HL-60 (cell line): ENCODE data around the gene PLBD2.

Source experiments
- DNase-seq, 2 experiments: peaks; one replicate each; pipeline ENCODE4 v3.0.0-alpha.2; 2010 to 2020; ENCODE audit warnings: low read depth in 1 of 2, low spot score in 1 of 2
- H3K27ac ChIP-seq: fragments of 250-450 bp; sonication (Bioruptor Pico); replicated peaks from 2 replicates; pipeline ENCODE4 v1.5.1; 2020; ENCODE audit warnings: mild to moderate bottlenecking, moderate library complexity
- H3K27me3 ChIP-seq: fragments of 250-450 bp; sonication (Bioruptor Pico); 2 replicates; pipeline ENCODE4 v1.5.1; 2021; ENCODE audit warnings: mild to moderate bottlenecking, moderate library complexity; ENCODE audit not compliant: insufficient read depth, poor library complexity, severe bottlenecking
- H3K4me3 ChIP-seq: replicated peaks from 2 replicates; pipeline ENCODE4 v1.5.1; 2011; ENCODE audit warnings: mild to moderate bottlenecking, control low read depth, low read length; ENCODE audit not compliant: insufficient read depth
- GABPA ChIP-seq: IDR thresholded peaks from 2 replicates; pipeline ENCODE4 v1.6.1; 2012; ENCODE audit warnings: low read depth
- POLR2AphosphoS5 ChIP-seq: IDR thresholded peaks from 2 replicates; pipeline ENCODE4 v1.6.1; 2012; ENCODE audit warnings: low read depth
- REST ChIP-seq: IDR thresholded peaks from 2 replicates; pipeline ENCODE4 v1.6.1; 2012; ENCODE audit warnings: low read depth; ENCODE audit not compliant: insufficient replicate concordance
- SPI1 ChIP-seq: IDR thresholded peaks from 2 replicates; pipeline ENCODE4 v1.6.1; 2012; ENCODE audit warnings: low read depth, mild to moderate bottlenecking, borderline replicate concordance
- TF ChIP-seq, protein P1 (sequence below): IDR thresholded peaks from one replicate; pipeline ENCODE4 v1.5.1; 2011; ENCODE audit warnings: low read length, control low read depth, inconsistent platforms; ENCODE audit not compliant: insufficient read depth

PLBD2 gene

GRCh38 chr12:113387631-113388030 is 29.2 kb downstream of the PLBD2 start:
- Histone ChIP-seq H3K4me3 (no peak overlapping the region), H3K27me3 (no peaks in the 10 kb centered on the region), H3K27ac (no peak overlapping the region)
- TF ChIP-seq POLR2AphosphoS5 (no peak), REST (no peak), SPI1 (no peak), GABPA (no peak)
- TF ChIP-seq, protein P1, sequence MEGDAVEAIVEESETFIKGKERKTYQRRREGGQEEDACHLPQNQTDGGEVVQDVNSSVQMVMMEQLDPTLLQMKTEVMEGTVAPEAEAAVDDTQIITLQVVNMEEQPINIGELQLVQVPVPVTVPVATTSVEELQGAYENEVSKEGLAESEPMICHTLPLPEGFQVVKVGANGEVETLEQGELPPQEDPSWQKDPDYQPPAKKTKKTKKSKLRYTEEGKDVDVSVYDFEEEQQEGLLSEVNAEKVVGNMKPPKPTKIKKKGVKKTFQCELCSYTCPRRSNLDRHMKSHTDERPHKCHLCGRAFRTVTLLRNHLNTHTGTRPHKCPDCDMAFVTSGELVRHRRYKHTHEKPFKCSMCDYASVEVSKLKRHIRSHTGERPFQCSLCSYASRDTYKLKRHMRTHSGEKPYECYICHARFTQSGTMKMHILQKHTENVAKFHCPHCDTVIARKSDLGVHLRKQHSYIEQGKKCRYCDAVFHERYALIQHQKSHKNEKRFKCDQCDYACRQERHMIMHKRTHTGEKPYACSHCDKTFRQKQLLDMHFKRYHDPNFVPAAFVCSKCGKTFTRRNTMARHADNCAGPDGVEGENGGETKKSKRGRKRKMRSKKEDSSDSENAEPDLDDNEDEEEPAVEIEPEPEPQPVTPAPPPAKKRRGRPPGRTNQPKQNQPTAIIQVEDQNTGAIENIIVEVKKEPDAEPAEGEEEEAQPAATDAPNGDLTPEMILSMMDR, result no peak
- no peak for DNase-seq

- H3K27me3 ChIP-seq, result no peaks in the 10 kb centered on the region
- no peak for TF ChIP-seq GABPA
- TF ChIP-seq, protein P1, result no peak
- DNase-seq, result no peak
- H3K4me3 ChIP-seq, result no peak overlapping the region
- H3K27ac ChIP-seq, result no peak overlapping the region
Measured at GRCh38 chr12:113388351-113388750, 30.0 kb downstream of the PLBD2 start.

GRCh38 chr12:113390064-113391043 is 32.0 kb downstream of the PLBD2 start:
- DNase-seq, result no peak
- TF ChIP-seq SPI1 (no peak), REST (no peak), GABPA (no peak), POLR2AphosphoS5 (no peak)
- TF ChIP-seq, protein P1, result no peak
- no peak overlapping the region for H3K4me3 ChIP-seq
- no peak overlapping the region for H3K27ac ChIP-seq
- no peaks in the 10 kb centered on the region for H3K27me3 ChIP-seq
